Activated naive CD8-positive, alpha-beta T cell treated with anti-CD3 and anti-CD28 coated beads, Interleukin-2, amount 10 ng/mL, durations not matched to agents 7 days and 5 days (primary cell): ENCODE results near the gene CRYBG3. TPM values are rescaled to one million over a fixed set of nuclear protein-coding genes. Genes with fewer than 3 reads are reported as not detected.
"Not testable (repeated sequence)": the region's sequence is repeated elsewhere in the genome, so short reads cannot be mapped to it uniquely, and the experiment has no call there.

Source experiments
- ATAC-seq: fragments of 150-1000 bp; cut with Tn5 transposase; one replicate; pipeline ENCODE4 v1.10.0; 2021; ENCODE audit warnings: low read depth, moderate library complexity
- POLR2A ChIA-PET: fragments of 350-600 bp; sonication (Branson Sonifier 250); formaldehyde crosslinking; loops from one replicate; lab custom pipeline; 2021; ENCODE audit warnings: antibody characterized with exemption; lab: Charles Lee
- DNase-seq: peaks from one replicate; pipeline ENCODE4 v3.0.0; 2021
- H3K27ac Mint-ChIP-seq: one replicate; pipeline ENCODE4 v1.8.0; 2022; ENCODE audit warnings: mild to moderate bottlenecking, mixed read lengths
- H3K27me3 Mint-ChIP-seq: one replicate; pipeline ENCODE4 v1.8.0; 2022; ENCODE audit warnings: mild to moderate bottlenecking, moderate library complexity, mixed read lengths
- H3K36me3 Mint-ChIP-seq: one replicate; pipeline ENCODE4 v1.8.0; 2021; ENCODE audit warnings: mild to moderate bottlenecking, mixed read lengths
- H3K4me1 Mint-ChIP-seq: one replicate; pipeline ENCODE4 v1.8.0; 2021; ENCODE audit warnings: mixed read lengths
- H3K4me3 Mint-ChIP-seq: one replicate; pipeline ENCODE4 v1.8.0; 2022; ENCODE audit warnings: mild to moderate bottlenecking, moderate library complexity, mixed read lengths
- H3K9me3 Mint-ChIP-seq: one replicate; pipeline ENCODE4 v1.8.0; 2021; ENCODE audit warnings: mixed read lengths
- total RNA-seq, 2 experiments: library from RNA; stranded (reverse); gene quantifications; one replicate each; pipeline ENCODE4 v1.2.3, GENCODE V29; 2021

The CRYBG3 gene
- total RNA-seq, 2 experiments from 2014 or later = 5.3 to 5.7 TPM

DNA sequence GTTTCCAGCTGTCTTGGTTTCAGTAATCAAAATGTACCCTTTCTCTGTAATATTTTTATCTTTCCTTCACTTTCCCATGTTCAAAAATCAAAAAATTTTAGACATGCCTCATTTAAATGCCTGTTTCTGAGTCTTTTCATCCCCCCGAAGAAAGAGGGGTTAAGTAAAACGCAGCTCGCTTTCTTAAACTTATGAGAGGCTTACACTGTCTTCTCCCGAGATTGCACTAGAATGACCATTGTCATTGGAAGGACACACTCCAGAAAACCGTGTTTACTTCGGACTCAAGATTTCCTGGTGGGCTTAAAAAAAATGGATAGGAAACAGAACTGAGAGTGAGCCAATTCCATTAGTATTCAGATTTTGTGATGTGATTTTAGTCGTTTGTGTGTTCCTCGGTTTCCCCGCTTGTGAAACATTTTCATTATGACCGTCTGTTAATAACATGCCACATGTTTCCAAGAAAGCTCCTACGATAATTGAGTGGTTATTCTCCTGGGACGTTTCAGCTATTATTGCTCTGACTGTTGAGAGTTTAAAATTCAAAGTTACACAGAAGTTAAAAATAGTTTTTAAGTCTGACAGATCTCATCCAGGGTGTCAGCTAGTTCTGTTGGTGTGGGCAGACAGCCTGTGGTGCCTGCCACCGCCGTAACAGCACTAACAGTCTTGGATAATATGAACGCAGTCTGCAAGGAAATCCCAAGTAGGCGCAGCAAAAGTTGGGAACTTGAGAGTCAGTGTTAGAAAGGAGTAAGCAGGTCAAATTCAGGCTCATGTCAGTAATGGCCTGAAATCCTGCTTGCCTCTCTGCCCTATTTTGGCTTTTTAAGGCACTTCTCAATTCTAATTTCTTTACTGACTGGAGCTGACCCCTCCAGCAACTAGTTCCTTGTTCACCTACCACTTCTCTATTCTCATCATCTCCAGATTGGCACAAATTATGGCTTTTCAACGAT lies 1.5 kb downstream of the CRYBG3 start:
- Mint-ChIP-seq H3K36me3 (no peaks in the 10 kb centered on the region), H3K9me3 (no peaks in the 10 kb centered on the region), H3K27ac (peak overlapping the region; percentile 84), H3K4me1 (peaks cover 13% of the 10 kb centered on the region), H3K27me3 (peaks cover 53% of the 10 kb centered on the region), H3K4me3 (peak overlapping the region; percentile 96)
- no peak for ATAC-seq
- DNase-seq = no peak
- POLR2A ChIA-PET = no interaction called here

DNA sequence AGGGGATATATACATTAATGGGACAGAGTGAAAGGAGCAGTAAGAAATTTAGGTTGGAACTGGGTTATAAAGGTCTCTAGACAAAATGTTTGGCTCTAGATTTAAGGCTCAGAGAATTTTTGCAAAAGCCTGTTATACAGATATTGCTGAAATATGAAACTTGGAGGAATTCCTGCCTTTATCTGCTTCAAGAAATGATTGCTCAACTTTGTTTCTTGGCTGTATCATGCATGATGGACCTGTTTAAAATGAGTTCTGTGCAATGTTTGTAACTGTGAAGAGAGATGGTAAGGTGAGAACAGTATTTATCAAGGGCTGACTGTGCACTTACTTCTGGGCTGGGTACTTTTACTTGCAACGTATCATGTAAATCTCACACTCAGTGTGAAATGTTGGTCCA lies 3.3 kb downstream of the CRYBG3 start:
- no peak for DNase-seq
- Mint-ChIP-seq H3K4me1 (peaks cover 13% of the 10 kb centered on the region), H3K27me3 (peaks cover 51% of the 10 kb centered on the region), H3K36me3 (no peaks in the 10 kb centered on the region), H3K4me3 (no peak overlapping the region), H3K27ac (no peak overlapping the region), H3K9me3 (no peaks in the 10 kb centered on the region)
- ATAC-seq = no peak
- POLR2A ChIA-PET = interaction anchor here (0.9 kb wide), 1 partner anchor 144 kb away, joined by 3 read pairs; no protein-coding TSS in a partner anchor

DNA sequence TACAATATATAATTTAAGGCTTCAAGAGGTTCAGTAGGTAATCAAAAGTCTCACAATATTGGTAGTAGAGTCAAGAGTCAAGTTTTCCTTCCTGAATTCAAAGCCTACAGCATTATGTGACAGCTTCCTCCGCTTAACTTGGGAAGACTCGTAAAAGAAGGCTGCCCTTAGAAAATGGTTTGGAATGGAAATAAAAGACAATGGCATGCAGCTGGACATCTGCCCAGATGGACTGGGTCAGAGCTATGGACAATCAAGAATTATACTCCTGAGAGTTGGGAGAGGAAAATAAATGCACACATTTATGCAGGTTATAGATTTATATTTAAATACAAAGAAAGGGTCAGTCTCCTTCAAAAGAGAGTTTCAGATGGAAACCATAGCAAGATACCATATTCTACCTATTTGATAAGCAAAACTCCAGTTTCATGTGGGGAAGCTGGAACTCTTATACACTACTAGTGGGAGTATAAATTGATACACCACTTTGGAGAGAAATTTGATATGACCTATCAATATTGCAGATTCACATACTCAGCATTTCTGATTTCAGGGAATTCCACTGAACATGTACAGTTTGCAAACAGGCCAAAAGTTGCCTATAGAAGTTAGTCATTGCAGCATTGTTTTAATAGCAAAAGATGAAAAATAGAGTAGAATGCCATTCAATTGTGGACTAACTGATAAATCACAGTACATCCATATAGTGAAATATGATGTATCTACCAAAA lies 6.1 kb downstream of the CRYBG3 start:
- H3K36me3 Mint-ChIP-seq = no peaks in the 10 kb centered on the region
- no peak for DNase-seq
- no peaks in the 10 kb centered on the region for H3K4me1 Mint-ChIP-seq
- no peak overlapping the region for H3K27ac Mint-ChIP-seq
- peaks cover 2% of the 10 kb centered on the region for H3K9me3 Mint-ChIP-seq
- peaks cover 34% of the 10 kb centered on the region for H3K27me3 Mint-ChIP-seq
- ATAC-seq = no peak
- H3K4me3 Mint-ChIP-seq = no peak overlapping the region
- POLR2A ChIA-PET = no interaction called here

DNA sequence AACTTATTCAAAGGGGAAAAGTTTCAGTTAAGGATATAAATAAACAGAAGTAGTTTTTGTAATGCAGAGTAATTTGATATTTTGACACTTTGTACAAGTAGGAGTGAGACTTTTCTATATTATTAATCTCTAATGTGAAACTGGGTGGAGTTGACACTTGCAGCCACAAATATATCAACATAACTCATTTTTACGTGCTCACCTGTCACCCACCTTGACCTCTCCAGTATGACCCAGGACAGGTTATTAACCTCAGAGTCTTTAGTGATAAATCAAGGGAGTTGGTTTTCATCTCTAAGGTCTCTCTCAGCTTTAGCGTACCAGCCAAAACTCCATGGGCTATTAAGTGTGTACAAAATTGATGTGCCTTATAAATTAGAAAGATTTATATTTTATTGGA lies 7.4 kb downstream of the CRYBG3 start:
- no peak overlapping the region for H3K4me3 Mint-ChIP-seq
- no peaks in the 10 kb centered on the region for H3K4me1 Mint-ChIP-seq
- DNase-seq (no peak), ATAC-seq (no peak)
- peaks cover 22% of the 10 kb centered on the region for H3K27me3 Mint-ChIP-seq
- H3K27ac Mint-ChIP-seq = no peak overlapping the region
- POLR2A ChIA-PET = no interaction called here
- no peaks in the 10 kb centered on the region for H3K36me3 Mint-ChIP-seq
- peaks cover 2% of the 10 kb centered on the region for H3K9me3 Mint-ChIP-seq

DNA sequence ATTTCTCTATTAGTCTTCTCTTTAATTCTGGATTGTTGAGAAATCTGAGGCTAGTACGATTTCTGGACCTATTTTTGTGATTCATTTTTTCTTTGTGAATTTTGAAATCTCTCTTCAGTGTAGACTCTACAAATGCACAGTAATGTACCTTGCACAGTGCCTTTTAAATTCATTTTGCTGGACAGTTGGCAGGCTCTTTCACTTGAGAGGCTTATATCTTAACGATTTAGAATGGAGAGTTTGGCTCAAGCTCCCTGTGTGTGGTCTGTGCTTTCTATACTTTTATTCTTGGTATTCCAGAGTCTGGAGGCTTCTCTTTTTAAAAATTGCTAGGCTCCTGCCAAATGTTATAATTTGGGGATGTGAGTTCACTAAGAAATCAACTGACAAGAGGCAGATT lies 8.8 kb downstream of the CRYBG3 start:
- no peak overlapping the region for H3K4me3 Mint-ChIP-seq
- ATAC-seq (no peak), DNase-seq (no peak)
- POLR2A ChIA-PET = no interaction called here
- no peak overlapping the region for H3K27ac Mint-ChIP-seq
- peaks cover 12% of the 10 kb centered on the region for H3K27me3 Mint-ChIP-seq
- H3K9me3 Mint-ChIP-seq = peaks cover 2% of the 10 kb centered on the region
- no peaks in the 10 kb centered on the region for H3K36me3 Mint-ChIP-seq
- no peaks in the 10 kb centered on the region for H3K4me1 Mint-ChIP-seq

DNA sequence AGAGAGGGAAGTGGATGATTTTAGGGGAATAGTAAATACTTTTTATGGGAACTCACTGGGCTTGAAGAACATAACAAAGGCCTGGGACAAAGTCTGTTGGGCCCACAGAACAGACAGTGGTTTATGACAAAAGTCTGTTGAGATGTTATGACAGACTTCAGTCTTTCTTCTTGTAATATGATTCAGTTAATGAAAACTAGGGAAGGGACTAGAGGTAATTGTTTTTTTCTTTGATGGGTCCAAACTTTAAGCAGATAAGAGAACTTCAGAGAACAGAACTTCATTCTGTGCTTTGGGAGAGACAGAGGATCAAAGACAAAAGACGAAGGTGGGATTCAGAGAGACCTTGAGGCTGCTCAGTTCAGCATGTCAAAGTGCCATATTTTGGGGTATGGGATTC lies 9.3 kb downstream of the CRYBG3 start:
- Mint-ChIP-seq H3K27ac (no peak overlapping the region), H3K36me3 (no peaks in the 10 kb centered on the region), H3K4me3 (no peak overlapping the region), H3K9me3 (peaks cover 2% of the 10 kb centered on the region), H3K4me1 (no peaks in the 10 kb centered on the region), H3K27me3 (peaks cover 12% of the 10 kb centered on the region)
- ATAC-seq (no peak), DNase-seq (no peak)
- POLR2A ChIA-PET = no interaction called here

DNA sequence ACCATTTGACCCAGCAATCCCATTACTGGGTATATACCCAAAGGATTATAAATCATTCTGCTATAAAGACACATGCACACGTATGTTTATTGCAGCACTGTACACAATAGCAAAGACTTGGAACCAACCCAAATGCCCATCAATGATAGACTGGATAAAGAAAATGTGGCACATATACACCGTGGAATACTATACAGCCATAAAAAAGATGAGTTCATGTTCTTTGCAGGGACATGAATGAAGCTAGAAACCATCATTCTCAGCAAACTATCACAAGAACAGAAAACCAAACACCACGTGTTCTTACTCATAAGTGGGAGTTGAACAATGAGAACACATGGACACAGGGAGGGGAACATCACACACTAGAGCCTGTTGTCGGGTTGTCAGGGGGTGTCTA lies 11.4 kb downstream of the CRYBG3 start:
- H3K36me3 Mint-ChIP-seq, H3K9me3 Mint-ChIP-seq, ATAC-seq, H3K4me3 Mint-ChIP-seq, DNase-seq, H3K27me3 Mint-ChIP-seq, H3K27ac Mint-ChIP-seq, POLR2A ChIA-PET, H3K4me1 Mint-ChIP-seq: not testable (repeated sequence)

DNA sequence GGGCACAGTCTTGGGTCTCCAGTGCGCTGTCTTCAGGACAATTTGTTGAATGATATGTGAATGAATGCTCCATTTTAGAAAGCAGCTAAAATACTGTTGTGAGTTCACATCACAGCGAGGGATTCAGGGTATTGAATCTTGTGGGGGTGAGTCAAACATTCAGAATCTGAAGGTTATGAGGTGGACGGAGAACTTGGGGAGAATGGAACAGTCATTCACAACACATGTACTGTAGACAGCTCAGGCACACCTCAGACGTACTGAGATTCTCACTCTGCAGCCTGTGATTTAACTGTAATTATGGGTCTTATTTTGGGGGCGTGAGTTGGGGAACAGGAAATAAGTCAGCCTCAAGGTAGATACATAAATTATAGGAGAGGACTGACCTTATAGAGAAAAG lies 13.9 kb downstream of the CRYBG3 start:
- no peak for DNase-seq
- Mint-ChIP-seq H3K4me1 (no peaks in the 10 kb centered on the region), H3K27me3 (no peaks in the 10 kb centered on the region), H3K9me3 (peaks cover 2% of the 10 kb centered on the region), H3K27ac (no peak overlapping the region), H3K4me3 (no peak overlapping the region), H3K36me3 (no peaks in the 10 kb centered on the region)
- POLR2A ChIA-PET = no interaction called here
- no peak for ATAC-seq

DNA sequence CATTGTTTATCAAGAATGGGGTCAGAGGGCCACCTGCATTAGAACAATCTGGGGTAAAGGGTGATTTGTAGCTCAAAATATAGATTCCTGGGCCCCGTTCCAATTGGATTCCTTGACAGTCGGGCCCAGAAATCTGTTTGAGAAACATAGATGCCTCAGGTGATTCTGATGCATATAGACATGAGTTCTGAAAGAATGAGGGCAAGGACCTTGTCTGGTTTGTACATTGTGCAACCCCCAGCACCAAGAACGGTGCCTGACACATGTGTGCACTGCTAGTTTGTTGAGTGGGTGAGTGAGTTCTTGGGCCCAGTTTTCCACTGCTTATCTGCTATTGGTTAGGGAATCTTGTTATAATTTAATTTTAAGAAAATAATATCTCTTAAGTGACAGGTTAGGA lies 16.6 kb downstream of the CRYBG3 start:
- ATAC-seq (no peak), DNase-seq (no peak)
- H3K4me1 Mint-ChIP-seq = no peaks in the 10 kb centered on the region
- no peak overlapping the region for H3K4me3 Mint-ChIP-seq
- POLR2A ChIA-PET = no interaction called here
- no peaks in the 10 kb centered on the region for H3K9me3 Mint-ChIP-seq
- no peaks in the 10 kb centered on the region for H3K36me3 Mint-ChIP-seq
- H3K27ac Mint-ChIP-seq = no peak overlapping the region
- no peaks in the 10 kb centered on the region for H3K27me3 Mint-ChIP-seq

DNA sequence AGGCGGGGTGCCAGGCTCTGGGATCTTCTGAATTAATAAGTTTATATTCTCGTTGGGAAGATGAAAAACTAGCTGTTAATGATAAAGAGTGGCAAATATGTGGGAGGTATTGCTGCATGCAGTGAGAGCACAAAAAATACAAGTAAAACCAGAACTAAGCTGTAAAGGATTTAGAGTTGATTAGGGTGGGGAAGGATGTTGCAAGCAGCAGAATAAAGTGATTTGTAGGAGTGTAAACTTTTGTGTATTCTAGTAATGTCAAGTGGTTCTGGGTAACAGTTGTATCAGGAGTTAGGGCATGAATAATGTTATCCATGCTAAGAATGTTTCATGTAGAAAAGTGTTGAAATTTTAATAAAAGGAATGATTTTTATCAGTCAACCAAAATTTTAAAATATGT lies 18.1 kb downstream of the CRYBG3 start:
- Mint-ChIP-seq H3K9me3 (no peaks in the 10 kb centered on the region), H3K27me3 (no peaks in the 10 kb centered on the region), H3K36me3 (no peaks in the 10 kb centered on the region), H3K4me1 (no peaks in the 10 kb centered on the region), H3K27ac (no peak overlapping the region), H3K4me3 (no peak overlapping the region)
- no peak for DNase-seq
- no peak for ATAC-seq
- POLR2A ChIA-PET = no interaction called here

DNA sequence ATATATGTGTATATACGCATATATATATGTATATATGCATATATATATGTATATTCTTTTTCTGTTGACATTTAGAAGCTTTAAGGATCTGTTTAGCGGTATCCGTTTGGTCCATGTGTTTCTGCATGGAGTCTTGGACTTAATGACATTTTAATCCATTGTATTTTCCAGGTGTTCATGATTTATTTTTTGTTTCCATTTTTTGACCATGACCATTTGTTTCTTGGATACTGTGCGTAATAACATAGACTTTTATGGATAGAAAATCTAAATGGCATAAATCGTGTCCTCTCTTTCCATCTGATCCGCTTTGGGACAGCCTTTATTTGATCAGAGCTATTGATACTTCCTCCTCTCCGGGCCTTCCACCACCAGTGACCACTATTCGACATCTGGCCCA lies 19.5 kb downstream of the CRYBG3 start:
- peaks cover under 1% of the 10 kb centered on the region for H3K27me3 Mint-ChIP-seq
- H3K4me3 Mint-ChIP-seq = no peak overlapping the region
- no peak for DNase-seq
- no peak overlapping the region for H3K27ac Mint-ChIP-seq
- POLR2A ChIA-PET = no interaction called here
- H3K4me1 Mint-ChIP-seq = no peaks in the 10 kb centered on the region
- H3K36me3 Mint-ChIP-seq = no peaks in the 10 kb centered on the region
- no peaks in the 10 kb centered on the region for H3K9me3 Mint-ChIP-seq
- no peak for ATAC-seq

DNA sequence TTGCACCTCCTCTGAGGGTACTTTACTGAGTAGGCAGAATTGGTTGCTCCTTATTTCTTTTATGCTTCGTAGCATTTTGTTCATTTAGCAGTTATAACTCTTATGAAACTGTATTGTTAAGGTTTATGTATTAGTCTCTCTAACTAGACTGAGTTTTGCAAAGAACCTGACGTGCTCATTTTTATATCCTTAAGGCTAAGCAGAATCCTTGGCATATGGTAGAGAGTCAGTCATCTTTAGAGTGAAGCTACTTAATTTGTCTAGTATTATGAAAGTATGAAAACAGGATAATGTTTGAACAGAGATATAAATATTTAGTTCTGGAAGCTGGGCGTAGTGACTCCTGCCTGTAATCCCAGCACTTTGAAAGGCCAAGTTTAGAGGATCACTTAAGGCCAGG lies 20.1 kb downstream of the CRYBG3 start:
- DNase-seq (no peak), ATAC-seq (no peak)
- H3K27ac Mint-ChIP-seq = no peak overlapping the region
- no peaks in the 10 kb centered on the region for H3K36me3 Mint-ChIP-seq
- no peaks in the 10 kb centered on the region for H3K4me1 Mint-ChIP-seq
- H3K9me3 Mint-ChIP-seq = no peaks in the 10 kb centered on the region
- H3K4me3 Mint-ChIP-seq = no peak overlapping the region
- H3K27me3 Mint-ChIP-seq = peaks cover 2% of the 10 kb centered on the region
- POLR2A ChIA-PET = no interaction called here

DNA sequence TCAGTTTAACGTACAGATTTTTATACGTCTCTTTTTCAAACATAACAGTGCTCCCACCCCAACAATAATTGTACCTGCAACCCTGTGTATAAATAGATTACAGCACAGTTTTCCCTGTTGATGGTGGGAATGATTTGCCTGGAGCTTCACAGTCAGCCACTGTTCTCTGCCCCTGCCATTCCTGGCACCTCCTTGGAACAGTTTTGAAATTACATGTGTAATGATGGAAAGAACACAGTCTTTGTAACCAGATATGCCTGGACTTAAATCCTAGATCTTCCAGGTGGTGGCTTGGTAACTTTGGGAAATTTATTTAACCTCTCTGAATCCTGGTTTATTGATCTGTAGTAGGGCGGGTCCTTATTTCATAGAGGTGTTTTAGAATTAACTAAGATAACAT lies 27.0 kb downstream of the CRYBG3 start:
- no peak overlapping the region for H3K27ac Mint-ChIP-seq
- POLR2A ChIA-PET = no interaction called here

DNA sequence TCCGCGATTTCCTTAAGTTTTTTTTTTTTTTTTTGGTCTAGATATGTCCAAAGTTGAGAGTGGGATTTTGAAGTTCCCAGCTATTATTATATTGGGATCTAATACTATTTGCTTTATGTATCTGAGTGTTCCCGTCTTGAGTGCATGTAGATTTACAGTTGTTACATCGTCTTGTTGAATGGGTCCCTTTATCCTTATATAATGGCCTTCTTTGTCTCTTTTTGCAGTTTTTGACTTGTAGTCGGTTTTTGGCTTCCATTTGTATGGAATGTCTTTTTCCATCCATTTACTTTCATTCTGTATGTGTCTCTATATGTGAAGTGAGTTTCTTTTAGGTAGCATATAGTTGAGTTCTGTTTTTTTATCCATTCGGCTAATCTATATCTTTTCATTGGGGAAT lies 35.6 kb downstream of the CRYBG3 start:
- peaks cover 3% of the 10 kb centered on the region for H3K9me3 Mint-ChIP-seq
- H3K4me3 Mint-ChIP-seq = no peak overlapping the region
- POLR2A ChIA-PET = no interaction called here
- H3K36me3 Mint-ChIP-seq = peaks cover 1% of the 10 kb centered on the region
- H3K27me3 Mint-ChIP-seq = peaks cover 4% of the 10 kb centered on the region
- ATAC-seq (no peak), DNase-seq (no peak)
- no peak overlapping the region for H3K27ac Mint-ChIP-seq
- H3K4me1 Mint-ChIP-seq = no peaks in the 10 kb centered on the region

More for the DNA sequence above, 27.0 kb downstream of the CRYBG3 start:
- no peak for DNase-seq
- peaks cover 1% of the 10 kb centered on the region for H3K36me3 Mint-ChIP-seq
- no peak overlapping the region for H3K4me3 Mint-ChIP-seq
- ATAC-seq = no peak
- H3K9me3 Mint-ChIP-seq = peaks cover 2% of the 10 kb centered on the region
- H3K4me1 Mint-ChIP-seq = no peaks in the 10 kb centered on the region
- peaks cover 2% of the 10 kb centered on the region for H3K27me3 Mint-ChIP-seq
